Gastroesophageal sphincter (tissue), 4 donors: Measurements from ENCODE around the gene GSDME. TPM values are rescaled to one million over a fixed set of nuclear protein-coding genes. Genes with fewer than 3 reads are reported as not detected.

Experiments used
- ATAC-seq: fragments of 150-250 bp; one replicate; pipeline ENCODE4 v1.9.1; 2016; ENCODE audit warnings: mild to moderate bottlenecking, moderate library complexity
- H3K27ac ChIP-seq, 4 donors: fragments of 200-600 bp; sonication (generic) in 3 of 4; 1 replicate in 3 of 4; 2 replicates in 1 of 4; pipeline ENCODE4 v1.5.1; 2016 to 2019
- H3K27me3 ChIP-seq: fragments of 200-600 bp; sonication (generic); one replicate; pipeline ENCODE4 v1.5.1; 2019
- H3K36me3 ChIP-seq, 2 donors: fragments of 200-600 bp; sonication (generic); one replicate each; pipeline ENCODE4 v1.5.1; 2019; ENCODE audit warnings: control low read depth in 1 of 2
- H3K4me1 ChIP-seq, 3 donors: fragments of 200-600 bp; sonication (generic); 1 replicate in 2 of 3; 2 replicates in 1 of 3; pipeline ENCODE4 v1.5.1; 2016 to 2019; ENCODE audit warnings: control low read depth in 2 of 3
- H3K4me3 ChIP-seq, 2 donors: fragments of 200-600 bp; sonication (generic); one replicate each; pipeline ENCODE4 v1.5.1; 2019; ENCODE audit warnings: mild to moderate bottlenecking in 1 of 2, moderate library complexity in 1 of 2
- H3K9me3 ChIP-seq, 3 donors: fragments of 200-600 bp; sonication (generic); one replicate each; pipeline ENCODE4 v1.5.1; 2017 to 2019; ENCODE audit warnings: control low read depth in 2 of 3
- EP300 ChIP-seq: sonication (generic); formaldehyde crosslinking; IDR thresholded peaks from one replicate; pipeline ENCODE4 v1.6.1; 2017; ENCODE audit warnings: antibody characterized with exemption, mild to moderate bottlenecking
- POLR2A ChIP-seq, 2 donors: fragments of 450-650 bp; IDR thresholded peaks; one replicate each; pipeline ENCODE4 v1.6.1; 2017; ENCODE audit warnings: antibody characterized with exemption in 2 of 2, mild to moderate bottlenecking in 2 of 2, moderate library complexity in 1 of 2
- POLR2AphosphoS5 ChIP-seq: sonication (generic); formaldehyde crosslinking; IDR thresholded peaks from one replicate; pipeline ENCODE4 v1.6.1; 2017; ENCODE audit warnings: antibody characterized with exemption
- WGBS, 2 donors: methylation state at CpG; one replicate each; pipeline ENCODE4 v1.1.5; 2018; ENCODE audit warnings: low coverage in 1 of 2; 5-methylcytosine and 5-hydroxymethylcytosine counted together
- total RNA-seq, 4 donors: library from RNA; depleted of rRNA; stranded (reverse); fragments of >200 nt; gene quantifications; one replicate each; pipeline ENCODE4 v1.1.0, GENCODE V29; 2016
- TF ChIP-seq, protein P1 (sequence below), 4 experiments: fragments of 200-600 bp in 2 of 4; fragments of 450-650 bp in 2 of 4; sonication (generic) in 1 of 4; IDR thresholded peaks; one replicate each; pipeline ENCODE4 v1.5.1; 2017 to 2019; ENCODE audit warnings: antibody characterized with exemption in 4 of 4, mild to moderate bottlenecking in 2 of 4, moderate library complexity in 2 of 4

GSDME gene
- total RNA-seq, 4 donors from 2014 or later: 6.4 to 9.8 (median 8.4) TPM

DNA sequence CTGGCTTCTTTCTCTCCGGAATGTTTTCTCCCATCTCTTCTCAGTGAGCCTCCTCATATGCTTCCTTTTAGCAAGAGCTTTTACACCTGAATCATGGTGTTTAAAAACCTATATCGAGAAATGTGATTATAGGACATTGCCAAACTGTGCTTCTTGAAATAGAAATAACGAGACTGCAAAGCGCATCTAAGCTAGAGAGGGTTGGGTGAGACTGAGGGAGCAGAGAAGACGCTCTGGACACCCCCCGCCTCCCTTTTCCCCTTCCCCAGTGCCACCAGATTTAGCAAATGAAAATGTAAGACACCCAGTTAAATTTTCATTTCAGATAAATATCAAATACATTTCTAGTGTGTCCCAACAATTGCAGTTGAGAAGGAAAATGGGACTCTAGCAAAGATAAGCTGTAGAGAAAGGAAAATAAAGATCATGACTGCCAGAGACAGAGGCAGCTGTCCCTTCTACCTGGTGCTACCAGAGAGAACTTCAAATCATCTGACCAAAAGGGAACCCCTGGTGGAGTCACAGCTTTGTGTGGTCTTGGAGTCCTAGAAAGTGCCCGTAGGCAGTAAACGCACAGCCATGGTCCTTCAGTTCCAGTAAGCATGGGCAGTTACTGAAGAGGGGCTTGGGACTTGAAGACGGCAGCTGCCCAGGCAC, 14.6 kb downstream of the GSDME start:
- ATAC-seq: no peak
- Histone ChIP-seq H3K9me3 (peaks cover 0 to 6% (median 0%) of the 10 kb centered on the region in 3 donors), H3K27me3 (no peaks in the 10 kb centered on the region), H3K4me3 (no peak overlapping the region), H3K36me3 (peaks cover 0 to 3% of the 10 kb centered on the region in 2 donors), H3K4me1 (no peaks in the 10 kb centered on the region), H3K27ac (no peak overlapping the region)
- WGBS, 2 donors: 91 to 100% methylated on average over 8 to 9 of the region's 9 CpGs
- TF ChIP-seq EP300 (no peak), POLR2A (IDR thresholded peaks at IDR 0.05) (no peak), POLR2AphosphoS5 (no peak)
- TF ChIP-seq, protein P1, sequence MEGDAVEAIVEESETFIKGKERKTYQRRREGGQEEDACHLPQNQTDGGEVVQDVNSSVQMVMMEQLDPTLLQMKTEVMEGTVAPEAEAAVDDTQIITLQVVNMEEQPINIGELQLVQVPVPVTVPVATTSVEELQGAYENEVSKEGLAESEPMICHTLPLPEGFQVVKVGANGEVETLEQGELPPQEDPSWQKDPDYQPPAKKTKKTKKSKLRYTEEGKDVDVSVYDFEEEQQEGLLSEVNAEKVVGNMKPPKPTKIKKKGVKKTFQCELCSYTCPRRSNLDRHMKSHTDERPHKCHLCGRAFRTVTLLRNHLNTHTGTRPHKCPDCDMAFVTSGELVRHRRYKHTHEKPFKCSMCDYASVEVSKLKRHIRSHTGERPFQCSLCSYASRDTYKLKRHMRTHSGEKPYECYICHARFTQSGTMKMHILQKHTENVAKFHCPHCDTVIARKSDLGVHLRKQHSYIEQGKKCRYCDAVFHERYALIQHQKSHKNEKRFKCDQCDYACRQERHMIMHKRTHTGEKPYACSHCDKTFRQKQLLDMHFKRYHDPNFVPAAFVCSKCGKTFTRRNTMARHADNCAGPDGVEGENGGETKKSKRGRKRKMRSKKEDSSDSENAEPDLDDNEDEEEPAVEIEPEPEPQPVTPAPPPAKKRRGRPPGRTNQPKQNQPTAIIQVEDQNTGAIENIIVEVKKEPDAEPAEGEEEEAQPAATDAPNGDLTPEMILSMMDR (IDR thresholded peaks at IDR 0.05): no peak

DNA sequence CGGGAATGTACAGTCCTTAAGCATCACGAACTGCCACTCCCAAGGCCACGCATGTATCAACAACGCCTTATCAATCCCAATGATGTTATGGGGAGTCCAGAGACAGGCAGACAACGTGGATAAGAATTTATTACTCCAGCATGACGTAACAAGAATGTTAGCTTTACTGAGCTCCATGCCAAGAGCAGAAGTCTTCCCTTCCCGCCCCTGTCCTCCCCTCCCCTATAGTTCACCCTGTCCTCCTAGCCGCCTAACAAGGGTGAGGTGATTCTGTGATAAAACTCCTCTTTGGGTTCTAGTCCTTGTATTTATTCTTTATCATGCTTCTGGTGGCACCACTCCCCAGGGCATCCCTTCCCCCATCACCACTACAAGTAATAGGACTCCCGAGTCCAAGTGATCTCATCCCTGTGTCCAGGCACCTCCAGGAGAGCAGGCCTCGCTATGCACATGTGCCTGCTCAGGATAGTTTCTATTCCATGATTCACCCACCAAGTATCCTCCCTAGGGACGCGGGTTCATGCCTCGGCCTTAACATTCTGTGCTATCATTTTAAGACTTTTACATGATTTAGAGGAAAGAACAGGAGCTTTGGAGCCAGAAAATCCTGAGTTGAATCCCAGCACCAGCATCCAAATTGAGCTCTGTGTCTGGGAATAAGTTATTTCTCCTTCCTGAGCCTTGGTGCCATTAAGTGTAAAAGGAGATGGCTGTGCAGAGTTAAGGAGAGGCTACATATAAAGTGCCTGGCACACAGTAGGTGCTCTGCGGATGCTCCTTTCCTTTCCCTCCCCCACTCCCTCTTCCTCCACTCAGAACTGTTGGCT, 15.4 kb downstream of the GSDME start:
- Histone ChIP-seq H3K27ac (no peak overlapping the region), H3K27me3 (no peaks in the 10 kb centered on the region), H3K36me3 (peaks cover 0 to 3% of the 10 kb centered on the region in 2 donors), H3K4me1 (no peaks in the 10 kb centered on the region), H3K9me3 (peaks cover 0 to 6% (median 0%) of the 10 kb centered on the region in 3 donors), H3K4me3 (no peak overlapping the region)
- TF ChIP-seq POLR2A (IDR thresholded peaks at IDR 0.05) (no peak), EP300 (no peak)
- WGBS, 2 donors: 65 to 81% methylated on average over 12 to 14 of the region's 14 CpGs
- peak; percentile 77 for ATAC-seq

DNA sequence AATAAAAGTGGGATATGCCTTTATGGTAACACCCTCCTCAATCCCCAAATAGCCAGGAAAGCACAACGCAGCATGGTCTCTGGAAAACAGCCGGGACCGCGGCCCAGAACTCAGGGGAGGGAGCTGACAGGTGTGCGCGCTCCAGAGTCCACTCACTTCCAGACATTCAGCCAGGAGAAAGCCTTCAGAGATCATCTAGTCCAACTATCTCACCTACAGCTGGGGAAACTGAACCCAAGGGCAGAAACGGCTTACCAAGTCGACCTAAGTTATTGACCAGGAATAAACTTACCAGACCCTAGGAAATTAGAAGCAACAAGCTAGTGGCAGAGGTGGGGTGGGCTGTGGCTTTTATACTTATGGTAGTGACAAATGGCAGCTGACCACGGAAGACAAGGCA, 16.4 kb downstream of the GSDME start:
- TF ChIP-seq POLR2AphosphoS5 (no peak), POLR2A (IDR thresholded peaks at IDR 0.05) (no peak), EP300 (no peak)
- TF ChIP-seq, protein P1 (IDR thresholded peaks at IDR 0.05): no peak
- Histone ChIP-seq H3K9me3 (peaks cover 0 to 6% (median 0%) of the 10 kb centered on the region in 3 donors), H3K4me1 (no peaks in the 10 kb centered on the region), H3K27me3 (no peaks in the 10 kb centered on the region), H3K27ac (no peak overlapping the region), H3K4me3 (no peak overlapping the region), H3K36me3 (peaks cover 0 to 3% of the 10 kb centered on the region in 2 donors)
- no peak for ATAC-seq
- WGBS, 2 donors: 91 to 94% methylated on average over 5 to 9 of the region's 9 CpGs

DNA sequence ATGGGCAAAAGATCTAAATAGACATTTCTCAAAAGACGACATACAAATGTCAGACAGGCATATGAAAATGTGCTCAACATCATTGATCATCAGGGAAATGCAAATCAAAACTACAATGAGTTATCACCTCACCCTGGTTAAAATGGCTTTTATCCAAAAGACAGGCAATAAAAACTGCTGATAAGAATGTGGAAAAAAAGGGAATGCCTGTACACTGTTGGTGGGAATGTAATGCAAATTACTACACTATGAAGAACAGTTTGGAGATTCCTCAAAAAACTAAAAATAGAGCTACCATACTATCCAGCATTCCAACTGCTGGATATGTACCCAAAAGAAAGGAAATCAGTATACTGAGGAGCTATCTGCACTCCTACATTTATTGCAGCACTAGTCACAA, 18.0 kb downstream of the GSDME start:
- ATAC-seq: no peak
- Histone ChIP-seq H3K4me3 (no peak overlapping the region), H3K36me3 (no peaks in the 10 kb centered on the region), H3K4me1 (no peaks in the 10 kb centered on the region), H3K27ac (no peak overlapping the region), H3K27me3 (no peaks in the 10 kb centered on the region), H3K9me3 (peaks cover 0 to 6% (median 0%) of the 10 kb centered on the region in 3 donors)
- 25 to 78% methylated on average over 1 of the region's 1 CpG for WGBS, 2 donors
- TF ChIP-seq POLR2A (IDR thresholded peaks at IDR 0.05) (no peak), EP300 (no peak), POLR2AphosphoS5 (no peak)
- TF ChIP-seq, protein P1 (IDR thresholded peaks at IDR 0.05): no peak

DNA sequence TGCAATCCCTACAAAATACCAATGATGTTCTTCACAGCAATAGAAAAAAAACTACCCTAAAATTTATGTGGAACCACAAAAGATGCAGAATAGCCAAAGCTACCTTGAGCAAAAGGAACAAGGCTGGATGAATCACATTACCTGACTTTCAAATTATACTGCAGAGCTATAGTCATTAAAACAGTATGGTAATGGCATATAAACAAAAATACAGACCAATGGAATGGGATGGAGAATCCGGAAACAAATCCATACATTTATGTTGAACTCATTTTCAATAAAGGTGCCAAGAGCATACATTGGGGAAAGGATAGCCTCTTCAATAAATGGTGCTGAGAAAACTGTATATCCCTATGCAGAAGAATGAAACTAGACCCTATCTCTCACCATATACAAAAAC, 18.7 kb downstream of the GSDME start:
- Histone ChIP-seq H3K27ac (no peak overlapping the region), H3K9me3 (peaks cover 0 to 6% (median 0%) of the 10 kb centered on the region in 3 donors), H3K36me3 (no peaks in the 10 kb centered on the region), H3K4me1 (no peaks in the 10 kb centered on the region), H3K27me3 (no peaks in the 10 kb centered on the region), H3K4me3 (no peak overlapping the region)
- no peak for ATAC-seq
- TF ChIP-seq EP300: no peak
- TF ChIP-seq, protein P1 (IDR thresholded peaks at IDR 0.05): no peak
- no peak for TF ChIP-seq POLR2AphosphoS5
- TF ChIP-seq POLR2A (IDR thresholded peaks at IDR 0.05): no peak
- 89 to 94% methylated on average over 1 of the region's 1 CpG for WGBS, 2 donors
